PFSK-1 (cell line): ENCODE data around the gene XXYLT1.

ENCODE experiments used
- REST ChIP-seq, 2 experiments: IDR thresholded peaks; 2 replicates each; pipeline versions ENCODE4 v1.6.1 to v1.8.0; 2011 to 2012; ENCODE audit warnings: low read depth in 2 of 2, low read length in 2 of 2, control low read depth in 1 of 2, inconsistent platforms in 1 of 2, mild to moderate bottlenecking in 1 of 2, moderate library complexity in 1 of 2; ENCODE audit not compliant: insufficient read depth in 1 of 2
- SIN3A ChIP-seq: IDR thresholded peaks from 2 replicates; pipeline ENCODE4 v1.6.1; 2012; ENCODE audit warnings: mild to moderate bottlenecking, low read length, moderate library complexity, borderline replicate concordance; ENCODE audit not compliant: insufficient read depth
- TAF1 ChIP-seq: IDR thresholded peaks from 2 replicates; pipeline ENCODE4 v1.6.1; 2012; ENCODE audit warnings: low read length, control low read depth, borderline replicate concordance; ENCODE audit not compliant: insufficient read depth

GRCh38 chr3:195155570-195156241, 115.3 kb downstream of the XXYLT1 start:
- TF ChIP-seq SIN3A (no peak), TAF1 (no peak), REST (IDR thresholded peaks at IDR 0.05; ENCODE audit: insufficient read depth in 1 of 2, low read depth in 2 of 2, low read length in 2 of 2) (no peak)
